Dendritic cell treated with granulocyte-macrophage colony-stimulating factor and Interleukin-4, amounts not matched to agents 40 ng/mL and 50 ng/mL, for 4 days (primary cell): Measurements from ENCODE around the gene IDS.
"Not testable (repeated sequence)": the region's sequence is repeated elsewhere in the genome, so short reads cannot be mapped to it uniquely, and the experiment has no call there.

ENCODE experiments used
- H3K27ac Mint-ChIP-seq: one replicate; pipeline ENCODE4 v1.8.0; 2022; ENCODE audit warnings: mild to moderate bottlenecking, mixed read lengths
- H3K27me3 Mint-ChIP-seq: one replicate; pipeline ENCODE4 v1.8.0; 2022; ENCODE audit warnings: mild to moderate bottlenecking, mixed read lengths
- H3K36me3 Mint-ChIP-seq: one replicate; pipeline ENCODE4 v1.8.0; 2022; ENCODE audit warnings: low read depth, mixed read lengths
- H3K4me1 Mint-ChIP-seq: one replicate; pipeline ENCODE4 v1.8.0; 2022; ENCODE audit warnings: low read depth, mixed read lengths
- H3K4me3 Mint-ChIP-seq: one replicate; pipeline ENCODE4 v1.8.0; 2022; ENCODE audit warnings: mild to moderate bottlenecking, moderate library complexity, mixed read lengths
- H3K9me3 Mint-ChIP-seq: one replicate; pipeline ENCODE4 v1.8.0; 2022; ENCODE audit warnings: mixed read lengths
- intact Hi-C: fragments of 100-400 bp; cut with micrococcal nuclease; formaldehyde crosslinking; loops from one replicate; pipeline ENCODE4 v1.15.0; 2022

Gene IDS, protein sequence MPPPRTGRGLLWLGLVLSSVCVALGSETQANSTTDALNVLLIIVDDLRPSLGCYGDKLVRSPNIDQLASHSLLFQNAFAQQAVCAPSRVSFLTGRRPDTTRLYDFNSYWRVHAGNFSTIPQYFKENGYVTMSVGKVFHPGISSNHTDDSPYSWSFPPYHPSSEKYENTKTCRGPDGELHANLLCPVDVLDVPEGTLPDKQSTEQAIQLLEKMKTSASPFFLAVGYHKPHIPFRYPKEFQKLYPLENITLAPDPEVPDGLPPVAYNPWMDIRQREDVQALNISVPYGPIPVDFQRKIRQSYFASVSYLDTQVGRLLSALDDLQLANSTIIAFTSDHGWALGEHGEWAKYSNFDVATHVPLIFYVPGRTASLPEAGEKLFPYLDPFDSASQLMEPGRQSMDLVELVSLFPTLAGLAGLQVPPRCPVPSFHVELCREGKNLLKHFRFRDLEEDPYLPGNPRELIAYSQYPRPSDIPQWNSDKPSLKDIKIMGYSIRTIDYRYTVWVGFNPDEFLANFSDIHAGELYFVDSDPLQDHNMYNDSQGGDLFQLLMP

DNA sequence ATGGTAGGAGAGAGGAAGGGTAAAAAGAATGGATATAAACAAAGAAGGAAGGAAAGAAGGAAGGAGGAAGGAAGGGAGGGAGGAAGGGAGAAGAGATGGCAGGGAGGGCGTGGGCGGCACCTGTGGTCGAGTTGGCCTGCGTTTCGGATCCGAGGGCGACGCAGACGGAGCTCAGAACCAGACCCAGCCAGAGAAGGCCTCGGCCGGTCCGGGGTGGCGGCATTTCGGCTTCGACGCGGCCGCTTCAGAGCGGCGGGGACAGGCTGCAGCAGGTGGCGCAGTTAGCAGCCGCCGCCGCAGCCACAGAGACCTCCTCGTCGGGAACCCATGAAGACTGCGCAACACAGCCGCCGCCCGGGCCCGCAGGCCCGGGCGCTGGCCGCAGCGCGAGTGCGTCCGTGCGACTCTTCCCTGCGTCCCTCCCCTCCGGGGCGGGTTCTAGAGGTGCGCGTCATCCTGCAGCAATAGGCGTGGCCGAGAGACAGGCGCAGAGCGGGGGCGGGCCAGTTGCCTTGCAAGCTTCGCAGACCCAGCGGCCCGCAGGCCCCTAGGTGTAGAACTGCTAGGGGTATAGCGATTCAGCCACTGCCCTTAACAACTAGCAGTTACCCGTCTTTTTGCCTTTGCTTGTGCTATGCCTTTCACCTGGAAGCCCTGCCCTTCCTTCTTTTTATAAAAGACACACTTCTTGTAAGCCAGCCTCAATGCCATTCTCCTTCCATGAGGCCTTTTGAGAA is at the start of gene IDS:
TSS of gene IDS (minus strand) at position 392 of the 737 bp plus-strand sequence. CDS start at position 223, 169 bp downstream.
- Mint-ChIP-seq H3K4me3 (peak within 1 kb of the TSS; percentile 89), H3K27me3 (peaks cover 7% of the 10 kb centered on the region), H3K36me3 (peaks cover 10% of the 10 kb centered on the region), H3K27ac (peak within 1 kb of the TSS; percentile 97), H3K4me1 (peaks cover 18% of the 10 kb centered on the region), H3K9me3 (no peaks in the 10 kb centered on the region)
- intact Hi-C loops, result loop anchor here (2.0 kb wide), 1 partner anchor 36 kb away; the partner anchor contains the start of gene EOLA1

DNA sequence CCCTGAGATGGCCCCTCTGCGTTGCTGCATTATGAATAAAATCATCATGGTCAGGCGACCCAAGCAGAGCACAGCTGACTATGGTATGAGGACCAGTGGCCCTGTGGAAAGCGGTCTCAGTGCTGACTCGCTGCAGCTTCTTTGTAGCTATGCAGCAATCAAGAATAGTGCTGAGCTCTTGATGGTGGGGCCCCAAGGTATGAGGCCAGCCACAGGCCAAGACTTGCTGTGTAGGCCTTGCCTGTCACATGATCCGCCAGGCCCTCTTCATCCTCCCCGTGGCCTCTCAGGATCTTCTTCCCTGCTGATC is 46.8 kb upstream of the IDS start:
- H3K9me3 Mint-ChIP-seq, H3K4me1 Mint-ChIP-seq, intact Hi-C loops, H3K36me3 Mint-ChIP-seq, H3K4me3 Mint-ChIP-seq, H3K27ac Mint-ChIP-seq, H3K27me3 Mint-ChIP-seq: not testable (repeated sequence)

- not testable (repeated sequence) for H3K9me3 Mint-ChIP-seq, H3K27me3 Mint-ChIP-seq, H3K36me3 Mint-ChIP-seq
These were observed 46.3 kb upstream of the IDS start for GRCh38 chrX:149551245-149551938.

GRCh38 chrX:149550454-149550853 is 45.3 kb upstream of the IDS start:
- H3K4me3 Mint-ChIP-seq, H3K9me3 Mint-ChIP-seq, H3K27ac Mint-ChIP-seq, intact Hi-C loops, H3K4me1 Mint-ChIP-seq, H3K36me3 Mint-ChIP-seq, H3K27me3 Mint-ChIP-seq: not testable (repeated sequence)

More at GRCh38 chrX:149551245-149551938, 46.3 kb upstream of the IDS start:
- intact Hi-C loops, H3K4me1 Mint-ChIP-seq, H3K27ac Mint-ChIP-seq, H3K4me3 Mint-ChIP-seq: not testable (repeated sequence)

DNA sequence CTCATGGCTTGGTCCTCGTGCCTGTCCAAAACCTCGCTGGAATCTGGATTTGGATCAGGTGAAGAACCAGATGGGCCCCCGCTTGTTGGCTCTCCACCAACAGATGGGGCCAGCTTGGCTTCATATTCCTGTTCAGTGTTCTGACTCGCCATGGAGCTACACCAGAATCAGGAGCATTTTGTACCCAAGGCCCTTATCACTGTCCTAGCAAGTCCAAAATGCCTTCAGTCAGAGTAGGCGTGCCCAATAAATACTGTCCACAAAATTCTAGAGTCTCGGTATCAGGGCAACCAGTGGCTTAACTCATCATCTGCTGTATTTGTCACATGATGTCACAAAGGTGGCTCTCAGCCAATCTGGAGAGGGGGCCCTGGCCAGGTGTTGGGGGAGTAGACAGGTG is 44.6 kb upstream of the IDS start, which contains the start of gene HSFX3:
TSS of gene HSFX3 (minus strand) at position 224 of the 400 bp plus-strand sequence. CDS start at position 152, 72 bp downstream.
- H3K9me3 Mint-ChIP-seq, H3K27ac Mint-ChIP-seq, H3K27me3 Mint-ChIP-seq, H3K4me1 Mint-ChIP-seq, intact Hi-C loops, H3K4me3 Mint-ChIP-seq: not testable (repeated sequence)
- H3K36me3 Mint-ChIP-seq, result peaks cover 14% of the 10 kb centered on the region

DNA sequence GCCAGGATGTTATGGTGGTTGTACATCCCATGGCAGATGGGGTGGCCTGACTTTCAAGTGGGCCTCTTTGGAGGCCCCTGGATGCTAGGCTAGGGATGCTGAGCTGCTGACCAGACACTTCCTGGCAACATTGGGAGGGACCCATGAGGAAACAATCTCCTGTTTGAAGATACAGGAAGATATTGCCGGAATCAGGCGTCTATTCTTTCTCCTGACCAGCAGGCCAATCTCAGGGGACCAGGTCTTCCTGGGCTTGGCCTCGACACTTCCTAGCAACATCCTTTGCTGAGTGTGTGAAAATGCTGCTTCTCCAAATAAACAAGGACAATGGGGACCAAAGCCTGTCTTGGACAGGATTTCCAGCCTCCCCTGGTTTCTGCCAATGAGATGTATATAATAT is 42.7 kb upstream of the IDS start:
- H3K9me3 Mint-ChIP-seq, H3K4me3 Mint-ChIP-seq, intact Hi-C loops, H3K4me1 Mint-ChIP-seq, H3K27ac Mint-ChIP-seq, H3K27me3 Mint-ChIP-seq: not testable (repeated sequence)
- H3K36me3 Mint-ChIP-seq, result peaks cover 24% of the 10 kb centered on the region

DNA sequence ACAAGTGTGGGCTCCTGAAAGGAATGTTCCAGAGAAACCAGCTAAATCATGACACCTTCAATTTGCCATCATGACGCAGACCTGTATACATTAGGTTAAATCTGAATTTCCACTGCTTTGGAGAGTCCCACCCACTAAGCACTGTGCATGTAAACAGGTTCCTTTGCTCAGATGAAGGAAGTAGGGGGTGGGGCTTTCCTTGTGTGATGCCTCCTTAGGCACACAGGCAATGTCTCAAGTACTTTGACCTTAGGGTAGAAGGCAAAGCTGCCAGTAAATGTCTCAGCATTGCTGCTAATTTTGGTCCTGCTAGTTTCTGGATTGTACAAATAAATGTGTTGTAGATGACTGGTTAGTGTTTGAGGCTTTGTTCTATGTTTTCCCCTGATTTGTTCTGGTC is 41.9 kb upstream of the IDS start:
- H3K27ac Mint-ChIP-seq, intact Hi-C loops, H3K9me3 Mint-ChIP-seq, H3K4me3 Mint-ChIP-seq, H3K4me1 Mint-ChIP-seq, H3K27me3 Mint-ChIP-seq: not testable (repeated sequence)
- H3K36me3 Mint-ChIP-seq, result peaks cover 24% of the 10 kb centered on the region

GRCh38 chrX:149545545-149546543 is 40.7 kb upstream of the IDS start:
- H3K4me1 Mint-ChIP-seq, H3K9me3 Mint-ChIP-seq, H3K4me3 Mint-ChIP-seq, H3K27me3 Mint-ChIP-seq, intact Hi-C loops: not testable (repeated sequence)
- Mint-ChIP-seq H3K36me3 (peaks cover 32% of the 10 kb centered on the region), H3K27ac (peak overlapping the region; percentile 59)

DNA sequence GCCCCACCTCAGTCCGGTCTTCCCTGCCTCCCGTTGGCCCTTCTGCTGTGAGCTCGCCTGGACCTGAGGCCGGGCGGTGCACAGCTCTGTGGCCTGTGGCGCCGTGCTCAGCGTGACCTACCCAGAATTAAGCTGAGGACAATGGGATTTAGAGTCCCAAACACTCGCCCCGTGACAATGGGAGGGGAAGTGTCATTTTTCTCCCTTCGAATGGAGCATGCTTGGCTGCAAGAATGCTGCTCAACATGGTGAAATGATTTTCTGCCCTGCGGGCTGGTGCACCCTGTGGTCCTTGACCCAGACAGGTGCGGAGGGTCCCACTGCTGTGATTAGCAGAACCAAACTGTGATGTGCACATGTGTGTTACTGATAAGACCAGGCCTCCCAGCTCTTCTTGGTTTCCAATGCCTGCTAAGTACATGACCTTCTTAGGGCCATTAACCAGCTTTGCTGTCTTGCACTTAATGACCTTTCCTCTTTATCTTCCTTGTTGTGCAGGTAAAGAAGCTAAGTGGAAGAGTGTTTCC is 36.5 kb upstream of the IDS start:
- H3K27me3 Mint-ChIP-seq, result no peaks in the 10 kb centered on the region
- H3K4me1 Mint-ChIP-seq, result peaks cover 23% of the 10 kb centered on the region
- H3K27ac Mint-ChIP-seq, result peak overlapping the region; percentile 100
- H3K9me3 Mint-ChIP-seq, result no peaks in the 10 kb centered on the region
- peaks cover 46% of the 10 kb centered on the region for H3K36me3 Mint-ChIP-seq
- intact Hi-C loops, result loop anchor here (2.0 kb wide), 1 partner anchor 37 kb away; the partner anchor contains the start of gene IDS
- peak overlapping the region; percentile 96 for H3K4me3 Mint-ChIP-seq

DNA sequence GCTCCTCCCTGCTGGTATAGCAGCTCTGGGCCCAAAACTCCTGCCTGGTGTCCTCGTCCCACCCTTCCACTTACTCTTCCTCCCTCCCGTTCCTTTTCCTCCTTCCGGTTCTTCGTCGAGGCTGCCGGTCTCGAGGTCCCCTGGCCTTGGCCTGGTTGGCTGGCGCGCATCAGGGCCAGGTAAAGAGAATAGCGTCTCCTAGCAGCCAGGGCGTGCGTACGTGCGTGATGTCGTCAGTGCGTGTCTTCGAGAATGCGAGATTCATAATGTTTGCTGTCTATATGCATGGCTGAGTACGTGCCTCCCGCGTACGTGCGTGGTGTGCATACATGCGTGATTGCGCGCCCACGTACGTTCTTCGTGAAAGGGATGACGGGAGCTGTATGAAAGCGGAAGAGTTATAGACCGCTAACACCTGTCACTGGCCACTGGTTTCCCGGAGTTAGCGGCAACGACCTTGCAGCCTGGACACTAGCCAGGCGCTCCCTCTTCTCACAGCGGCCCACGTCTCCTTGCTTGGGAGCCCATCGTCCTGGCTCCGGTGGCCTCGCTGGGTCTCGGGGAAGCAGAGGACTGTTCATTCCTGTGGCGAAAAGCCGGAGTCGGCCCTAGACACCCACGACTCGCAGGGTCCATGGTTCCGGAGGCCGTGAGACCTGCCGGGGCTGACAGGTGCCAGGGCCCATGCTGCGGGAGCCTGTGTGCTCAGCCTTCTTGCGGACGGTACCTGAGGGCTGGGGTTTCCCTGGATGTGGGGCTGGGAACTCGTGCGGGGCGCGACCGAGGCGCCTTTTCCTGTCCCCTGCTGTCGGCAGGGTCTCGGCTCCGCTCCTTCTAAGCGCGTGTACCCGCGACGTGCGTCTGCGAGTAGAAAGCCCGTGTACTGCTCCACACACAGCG is 35.8 kb upstream of the IDS start, which contains the start of gene EOLA1:
TSS of gene EOLA1 (plus strand) at position 392 of the 900 bp plus-strand sequence. CDS start 4,619 bp downstream, outside the sequence.
- peak within 1 kb of the TSS; percentile 100 for H3K27ac Mint-ChIP-seq
- peaks cover 43% of the 10 kb centered on the region for H3K36me3 Mint-ChIP-seq
- intact Hi-C loops, result loop anchor here (2.0 kb wide), 1 partner anchor 36 kb away; the partner anchor contains the start of gene IDS
- H3K27me3 Mint-ChIP-seq, result no peaks in the 10 kb centered on the region
- H3K4me1 Mint-ChIP-seq, result peaks cover 30% of the 10 kb centered on the region
- no peaks in the 10 kb centered on the region for H3K9me3 Mint-ChIP-seq
- peak within 1 kb of the TSS; percentile 96 for H3K4me3 Mint-ChIP-seq

DNA sequence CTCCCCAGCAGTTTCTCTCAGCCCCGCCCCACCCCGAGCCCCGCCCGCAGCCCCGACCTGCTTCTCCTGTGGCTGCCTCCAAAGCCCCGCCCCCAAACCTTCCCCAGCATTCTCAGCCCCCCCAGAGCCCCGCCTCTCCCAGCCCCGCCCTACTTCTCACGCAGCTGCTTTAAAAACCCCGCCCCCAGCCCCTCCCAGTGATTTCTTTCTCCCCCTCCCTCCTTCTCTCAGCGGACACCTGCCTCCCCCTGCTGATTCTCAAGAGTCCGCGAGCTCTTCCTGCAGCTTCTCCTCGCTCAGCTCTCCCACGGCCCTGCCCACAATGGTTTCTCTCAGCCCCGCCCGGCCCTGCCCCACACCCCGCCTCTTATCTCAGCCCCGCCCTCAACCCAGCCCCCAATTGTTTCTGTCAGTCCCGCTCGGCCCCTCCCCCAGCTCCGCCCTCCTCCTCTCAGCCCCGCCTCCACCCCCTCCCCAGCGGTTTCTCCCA is 35.1 kb upstream of the IDS start:
- Mint-ChIP-seq H3K27me3 (no peaks in the 10 kb centered on the region), H3K4me3 (peak overlapping the region; percentile 96), H3K9me3 (no peaks in the 10 kb centered on the region), H3K36me3 (peaks cover 43% of the 10 kb centered on the region), H3K4me1 (peaks cover 32% of the 10 kb centered on the region), H3K27ac (peak overlapping the region; percentile 100)
- intact Hi-C loops, result loop anchor here (2.0 kb wide), 1 partner anchor 35 kb away; the partner anchor contains the start of gene IDS
